GM21576 (cell line): ENCODE measurements around the gene GHRL.
"Not testable (repeated sequence)": the region's sequence is repeated elsewhere in the genome, so short reads cannot be mapped to it uniquely, and the experiment has no call there.

Experiments
- ATAC-seq: cut with Tn5 transposase; IDR thresholded peaks from one replicate; pipeline ENCODE4 v1.9.1; 2021; ENCODE audit warnings: mild to moderate bottlenecking, moderate library complexity; ENCODE audit not compliant: unreplicated experiment

GHRL gene

GRCh38 chr3:10278501-10278900 lies 14.2 kb downstream of the GHRL start:
- ATAC-seq: no peak

GRCh38 chr3:10277115-10277625 lies 15.6 kb downstream of the GHRL start:
- ATAC-seq: no peak

- no peak for ATAC-seq
These were observed 18.1 kb downstream of the GHRL start for GRCh38 chr3:10274601-10275000.

- ATAC-seq: no peak
These were observed 18.9 kb downstream of the GHRL start for GRCh38 chr3:10273702-10274305.

GRCh38 chr3:10272977-10273376 lies 19.8 kb downstream of the GHRL start:
- ATAC-seq: no peak

GRCh38 chr3:10272476-10272875 lies 20.3 kb downstream of the GHRL start:
- not testable (repeated sequence) for ATAC-seq

GRCh38 chr3:10269443-10269842 lies 23.3 kb downstream of the GHRL start:
- no peak for ATAC-seq

- ATAC-seq: no peak
These were observed 23.8 kb downstream of the GHRL start for GRCh38 chr3:10268930-10269329.

GRCh38 chr3:10268116-10268515 lies 24.6 kb downstream of the GHRL start:
- ATAC-seq: no peak

GRCh38 chr3:10266936-10267335 lies 25.8 kb downstream of the GHRL start:
- ATAC-seq: not testable (repeated sequence)

GRCh38 chr3:10265833-10266232 lies 26.9 kb downstream of the GHRL start:
- ATAC-seq: no peak

- no peak for ATAC-seq
These were observed 28.9 kb downstream of the GHRL start for GRCh38 chr3:10263646-10264363.

- ATAC-seq: no peak
These were observed 30.7 kb downstream of the GHRL start for GRCh38 chr3:10262027-10262426.

GRCh38 chr3:10260211-10260701 lies 32.5 kb downstream of the GHRL start:
- ATAC-seq: no peak

- ATAC-seq: no peak
These were observed 32.9 kb downstream of the GHRL start for GRCh38 chr3:10259798-10260197.

- ATAC-seq: no peak
These were observed 33.7 kb downstream of the GHRL start for GRCh38 chr3:10259036-10259435.

GRCh38 chr3:10255835-10256234 lies 36.9 kb downstream of the GHRL start:
- no peak for ATAC-seq

GRCh38 chr3:10253731-10254130 lies 39.0 kb downstream of the GHRL start:
- ATAC-seq: no peak

GRCh38 chr3:10251006-10251405 lies 41.7 kb downstream of the GHRL start:
- ATAC-seq: no peak

GRCh38 chr3:10249833-10250232 lies 42.9 kb downstream of the GHRL start:
- no peak for ATAC-seq

- no peak for ATAC-seq
These were observed 43.6 kb downstream of the GHRL start for GRCh38 chr3:10248984-10249748.
